BLaER1 treated with 17β-estradiol and CSF1 and Interleukin-3, amounts not matched to agents 10 nM and 100 nM (cell line): ENCODE results near the gene OAS1.
"Not testable (repeated sequence)": the region's sequence is repeated elsewhere in the genome, so short reads cannot be mapped to it uniquely, and the experiment has no call there.

Experiments
- H3K27ac ChIP-seq, 11 experiments: shearing (Covaris generic); formaldehyde crosslinking; 2 replicates each; pipeline ENCODE4 v1.8.1; 2022
- H3K27me3 ChIP-seq, 11 experiments: shearing (Covaris generic); formaldehyde crosslinking; 2 replicates each; pipeline ENCODE4 v1.8.1; 2022
- H3K36me3 ChIP-seq, 11 experiments: shearing (Covaris generic); formaldehyde crosslinking; 2 replicates each; pipeline ENCODE4 v1.8.1; 2022
- H3K4me1 ChIP-seq, 10 experiments: shearing (Covaris generic); formaldehyde crosslinking; 2 replicates each; pipeline ENCODE4 v1.8.1; 2022
- H3K4me2 ChIP-seq, 11 experiments: shearing (Covaris generic); formaldehyde crosslinking; 2 replicates each; pipeline ENCODE4 v1.8.1; 2022
- H3K4me3 ChIP-seq, 10 experiments: shearing (Covaris generic); formaldehyde crosslinking; 2 replicates each; pipeline ENCODE4 v1.8.1; 2022
- H3K9ac ChIP-seq, 11 experiments: shearing (Covaris generic); formaldehyde crosslinking; 2 replicates each; pipeline ENCODE4 v1.8.1; 2022
- H3K9me3 ChIP-seq, 11 experiments: shearing (Covaris generic); formaldehyde crosslinking; replicated peaks in 1 of 11; 2 replicates each; pipeline ENCODE4 v1.8.1; 2022
- H4K20me1 ChIP-seq, 11 experiments: shearing (Covaris generic); formaldehyde crosslinking; 2 replicates each; pipeline ENCODE4 v1.8.1; 2022
- Cebpa-rat ChIP-seq, 11 experiments: shearing (Covaris generic); IDR thresholded peaks; 2 replicates each; pipeline ENCODE4 v1.8.1; 2022

OAS1 gene

GRCh38 chr12:112946236-112947000 lies 39.7 kb downstream of the OAS1 start:
- Histone ChIP-seq H3K36me3 (peaks cover 0 to 55% (median 20%) of the 10 kb centered on the region in 11 experiments; a peak in 12 of 22 replicates), H3K4me1 (no peaks in the 10 kb centered on the region), H4K20me1 (no peaks in the 10 kb centered on the region; a peak in 1 of 22 replicates), H3K4me3 (no peak overlapping the region), H3K4me2 (no peak overlapping the region), H3K27ac (no peak overlapping the region), H3K9me3 (peaks cover 0 to under 1% (median 0%) of the 10 kb centered on the region in 11 experiments; a peak in 1 of 22 replicates), H3K9ac (no peak overlapping the region), H3K27me3 (no peaks in the 10 kb centered on the region)
- TF ChIP-seq Cebpa-rat (IDR thresholded peaks at IDR 0.05), result no peak

GRCh38 chr12:112947314-112947713 lies 40.6 kb downstream of the OAS1 start:
- Histone ChIP-seq H3K27ac (no peak overlapping the region), H4K20me1 (no peaks in the 10 kb centered on the region; a peak in 1 of 22 replicates), H3K4me3 (no peak overlapping the region), H3K4me2 (no peak overlapping the region), H3K4me1 (no peaks in the 10 kb centered on the region), H3K27me3 (no peaks in the 10 kb centered on the region), H3K36me3 (peaks cover 2 to 64% (median 29%) of the 10 kb centered on the region in 11 experiments; a peak in 12 of 22 replicates), H3K9ac (no peak overlapping the region), H3K9me3 (peaks cover 0 to 10% (median 8%) of the 10 kb centered on the region in 11 experiments; a peak in 14 of 22 replicates)
- TF ChIP-seq Cebpa-rat (IDR thresholded peaks at IDR 0.05), result no peak

- Histone ChIP-seq H3K4me1 (no peaks in the 10 kb centered on the region), H3K36me3 (peaks cover 6 to 64% (median 33%) of the 10 kb centered on the region in 11 experiments; a peak in 12 of 22 replicates), H3K27me3 (no peaks in the 10 kb centered on the region), H3K9ac (no peak overlapping the region), H3K4me2 (no peak overlapping the region), H3K4me3 (no peak overlapping the region), H3K9me3 (peaks cover 0 to 14% (median 8%) of the 10 kb centered on the region in 11 experiments; a peak in 14 of 22 replicates), H4K20me1 (no peaks in the 10 kb centered on the region; a peak in 1 of 22 replicates), H3K27ac (no peak overlapping the region)
- TF ChIP-seq Cebpa-rat (IDR thresholded peaks at IDR 0.05), result no peak
These were observed 41.0 kb downstream of the OAS1 start for GRCh38 chr12:112947761-112948160.

GRCh38 chr12:112948806-112949205 lies 42.0 kb downstream of the OAS1 start:
- TF ChIP-seq Cebpa-rat (IDR thresholded peaks at IDR 0.05), result no peak
- Histone ChIP-seq H4K20me1 (no peaks in the 10 kb centered on the region; a peak in 1 of 22 replicates), H3K27ac (no peak overlapping the region), H3K4me3 (no peak overlapping the region), H3K4me2 (no peak overlapping the region), H3K9ac (no peak overlapping the region), H3K9me3 (peaks cover 0 to 14% (median 8%) of the 10 kb centered on the region in 11 experiments; a peak in 15 of 22 replicates), H3K36me3 (peaks cover 6 to 64% (median 33%) of the 10 kb centered on the region in 11 experiments; a peak in 12 of 22 replicates), H3K27me3 (no peaks in the 10 kb centered on the region), H3K4me1 (no peaks in the 10 kb centered on the region)

- H3K4me2 ChIP-seq, result no peak overlapping the region
- H3K27ac ChIP-seq, result no peak overlapping the region
- TF ChIP-seq Cebpa-rat (IDR thresholded peaks at IDR 0.05), result no peak
These were observed 43.9 kb downstream of the OAS1 start for GRCh38 chr12:112950701-112951100.

GRCh38 chr12:112957125-112957524 lies 50.4 kb downstream of the OAS1 start:
- Histone ChIP-seq H3K9me3 (peaks cover 0 to 21% (median 10%) of the 10 kb centered on the region in 11 experiments; a peak in 20 of 22 replicates), H3K36me3 (peaks cover 10 to 39% (median 20%) of the 10 kb centered on the region in 11 experiments; a peak in 20 of 22 replicates)
- H4K20me1 ChIP-seq, H3K4me3 ChIP-seq, H3K4me2 ChIP-seq, H3K27me3 ChIP-seq, H3K27ac ChIP-seq, H3K4me1 ChIP-seq, H3K9ac ChIP-seq: not testable (repeated sequence)

More at GRCh38 chr12:112950701-112951100, 43.9 kb downstream of the OAS1 start:
- H4K20me1 ChIP-seq, result no peaks in the 10 kb centered on the region; a peak in 1 of 22 replicates
- H3K9me3 ChIP-seq, result peaks cover 0 to 14% (median 8%) of the 10 kb centered on the region in 11 experiments; a peak in 15 of 22 replicates
- no peak overlapping the region for H3K9ac ChIP-seq
- no peak overlapping the region for H3K4me3 ChIP-seq
- no peaks in the 10 kb centered on the region for H3K4me1 ChIP-seq
- H3K36me3 ChIP-seq, result peaks cover 6 to 53% (median 30%) of the 10 kb centered on the region in 11 experiments; a peak in 12 of 22 replicates
- no peaks in the 10 kb centered on the region for H3K27me3 ChIP-seq

- no peaks in the 10 kb centered on the region for H3K4me1 ChIP-seq
- H4K20me1 ChIP-seq, result no peaks in the 10 kb centered on the region; a peak in 2 of 22 replicates
- no peak overlapping the region for H3K27ac ChIP-seq
- H3K27me3 ChIP-seq, result no peaks in the 10 kb centered on the region
- peaks cover 30 to 64% (median 43%) of the 10 kb centered on the region in 11 experiments; a peak in 21 of 22 replicates for H3K36me3 ChIP-seq
- no peak overlapping the region for H3K4me3 ChIP-seq
- TF ChIP-seq Cebpa-rat (IDR thresholded peaks at IDR 0.05), result no peak
- H3K9ac ChIP-seq, result no peak overlapping the region
- H3K9me3 ChIP-seq, result peaks cover 0 to 18% (median 7%) of the 10 kb centered on the region in 11 experiments; a peak in 11 of 22 replicates
- no peak overlapping the region for H3K4me2 ChIP-seq
These were observed 54.3 kb downstream of the OAS1 start for GRCh38 chr12:112961074-112961473.

- Histone ChIP-seq H4K20me1 (no peaks in the 10 kb centered on the region; a peak in 2 of 22 replicates), H3K9me3 (peaks cover 0 to 18% (median 7%) of the 10 kb centered on the region in 11 experiments; a peak in 11 of 22 replicates), H3K4me1 (no peaks in the 10 kb centered on the region), H3K4me3 (no peak overlapping the region), H3K4me2 (no peak overlapping the region), H3K27me3 (no peaks in the 10 kb centered on the region), H3K36me3 (peaks cover 30 to 68% (median 47%) of the 10 kb centered on the region in 11 experiments; a peak in 21 of 22 replicates), H3K27ac (no peak overlapping the region), H3K9ac (no peak overlapping the region)
- no peak for TF ChIP-seq Cebpa-rat (IDR thresholded peaks at IDR 0.05)
These were observed 54.8 kb downstream of the OAS1 start for GRCh38 chr12:112961536-112961935.

- Histone ChIP-seq H3K4me3 (no peak overlapping the region), H3K9me3 (peaks cover 0 to 18% (median 7%) of the 10 kb centered on the region in 11 experiments; a peak in 11 of 22 replicates), H3K27ac (no peak overlapping the region), H3K4me2 (no peak overlapping the region), H4K20me1 (no peaks in the 10 kb centered on the region; a peak in 2 of 22 replicates), H3K9ac (no peak overlapping the region), H3K36me3 (peaks cover 31 to 79% (median 47%) of the 10 kb centered on the region in 11 experiments; a peak in 21 of 22 replicates), H3K27me3 (no peaks in the 10 kb centered on the region), H3K4me1 (no peaks in the 10 kb centered on the region)
- no peak for TF ChIP-seq Cebpa-rat (IDR thresholded peaks at IDR 0.05)
These were observed 55.8 kb downstream of the OAS1 start for GRCh38 chr12:112962561-112962960.
